DOHH2 (cell line): Measurements from ENCODE around the gene RCOR2.
A peak's percentile ranks its signal among the peaks of the same experiment; 100 is the strongest.

Source experiments
- H3F3A ChIP-seq: fragments of 200-600 bp; sonication (generic), shearing (Covaris generic); 2 replicates; pipeline ENCODE4 v1.6.0; 2016; ENCODE audit warnings: antibody characterized with exemption, mild to moderate bottlenecking; ENCODE audit not compliant: control insufficient read depth, insufficient read depth
- H3K27ac ChIP-seq: fragments of 200-600 bp; sonication (generic); 2 replicates; pipeline ENCODE4 v1.5.1; 2014; ENCODE audit warnings: low read depth, mild to moderate bottlenecking, low read length, moderate library complexity
- H3K27me3 ChIP-seq: fragments of 200-600 bp; sonication (generic); 2 replicates; pipeline ENCODE4 v1.6.1; 2014; ENCODE audit warnings: mild to moderate bottlenecking, low read length, mixed read lengths; ENCODE audit not compliant: control insufficient read depth
- H3K36me3 ChIP-seq: fragments of 200-600 bp; sonication (generic); 2 replicates; pipeline ENCODE4 v1.6.1; 2014; ENCODE audit warnings: mild to moderate bottlenecking, low read length, moderate library complexity, mixed read lengths; ENCODE audit not compliant: control insufficient read depth
- H3K4me1 ChIP-seq: fragments of 200-600 bp; sonication (generic); 2 replicates; pipeline ENCODE4 v1.6.1; 2014; ENCODE audit warnings: mild to moderate bottlenecking, low read length, mixed read lengths; ENCODE audit not compliant: control insufficient read depth
- H3K4me2 ChIP-seq: fragments of 200-600 bp; sonication (generic); 2 replicates; pipeline ENCODE4 v1.6.0; 2014; ENCODE audit warnings: mild to moderate bottlenecking, low read length, moderate library complexity
- H3K4me3 ChIP-seq: fragments of 200-600 bp; sonication (generic); 2 replicates; pipeline ENCODE4 v1.5.1; 2014; ENCODE audit warnings: mild to moderate bottlenecking, low read length, mixed read lengths
- H3K79me2 ChIP-seq: fragments of 200-600 bp; sonication (generic); 2 replicates; pipeline ENCODE4 v1.6.1; 2014; ENCODE audit warnings: mild to moderate bottlenecking, low read length, mixed read lengths; ENCODE audit not compliant: control insufficient read depth
- H3K9me2 ChIP-seq: fragments of 200-600 bp; sonication (generic); replicated peaks from 2 replicates; pipeline ENCODE4 v1.6.1; 2014; ENCODE audit warnings: mild to moderate bottlenecking, low read length, mixed read lengths; ENCODE audit not compliant: control insufficient read depth
- H3K9me3 ChIP-seq: fragments of 200-600 bp; sonication (generic); 2 replicates; pipeline ENCODE4 v1.6.1; 2014; ENCODE audit warnings: antibody characterized with exemption, low read length, mixed read lengths; ENCODE audit not compliant: control insufficient read depth, insufficient read depth
- H4K20me1 ChIP-seq: fragments of 200-600 bp; sonication (generic); 2 replicates; pipeline ENCODE4 v1.6.0; 2014; ENCODE audit warnings: low read depth, mild to moderate bottlenecking, antibody characterized with exemption, low read length, moderate library complexity; ENCODE audit not compliant: control insufficient read depth, insufficient read depth
- EZH2phosphoT487 ChIP-seq: fragments of 200-600 bp; sonication (generic); IDR thresholded peaks from 2 replicates; pipeline ENCODE4 v1.6.1; 2017; ENCODE audit warnings: borderline replicate concordance, mild to moderate bottlenecking, antibody characterized with exemption, low read length, moderate library complexity, mixed read lengths
- TF ChIP-seq, protein P1 (sequence below): fragments of 200-600 bp; sonication (generic); IDR thresholded peaks from one replicate; pipeline ENCODE4 v1.5.1; 2014; ENCODE audit warnings: antibody characterized with exemption, mild to moderate bottlenecking, low read depth, low read length; ENCODE audit not compliant: poor library complexity, severe bottlenecking

Gene RCOR2

DNA sequence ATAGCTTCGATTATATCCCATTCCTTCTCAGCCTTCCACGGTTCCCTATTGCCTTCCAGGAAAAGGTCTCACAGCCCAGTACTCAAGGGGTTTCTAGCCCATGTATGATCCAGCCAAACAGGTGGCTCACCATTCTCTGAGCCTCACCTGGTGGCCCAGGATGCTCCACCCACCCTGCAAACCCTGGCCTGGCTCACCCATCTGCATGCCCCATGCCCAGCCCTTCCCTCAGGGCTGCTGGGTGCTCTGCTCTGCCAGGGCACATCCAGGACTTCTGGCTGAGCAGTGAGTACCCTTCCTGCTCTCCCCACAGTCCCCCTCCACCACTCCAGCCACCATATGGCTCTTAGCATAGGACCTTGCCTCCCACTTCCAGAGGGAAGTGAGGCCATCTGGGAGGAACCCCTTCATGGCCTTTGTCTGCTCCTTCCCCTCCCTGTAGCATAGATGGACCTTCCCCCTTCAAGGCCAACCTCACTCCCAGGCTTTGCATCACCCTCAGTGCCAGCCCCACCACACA is 5.8 kb upstream of the RCOR2 start:
- no peak overlapping the region for H3K4me2 ChIP-seq
- TF ChIP-seq, protein P1, sequence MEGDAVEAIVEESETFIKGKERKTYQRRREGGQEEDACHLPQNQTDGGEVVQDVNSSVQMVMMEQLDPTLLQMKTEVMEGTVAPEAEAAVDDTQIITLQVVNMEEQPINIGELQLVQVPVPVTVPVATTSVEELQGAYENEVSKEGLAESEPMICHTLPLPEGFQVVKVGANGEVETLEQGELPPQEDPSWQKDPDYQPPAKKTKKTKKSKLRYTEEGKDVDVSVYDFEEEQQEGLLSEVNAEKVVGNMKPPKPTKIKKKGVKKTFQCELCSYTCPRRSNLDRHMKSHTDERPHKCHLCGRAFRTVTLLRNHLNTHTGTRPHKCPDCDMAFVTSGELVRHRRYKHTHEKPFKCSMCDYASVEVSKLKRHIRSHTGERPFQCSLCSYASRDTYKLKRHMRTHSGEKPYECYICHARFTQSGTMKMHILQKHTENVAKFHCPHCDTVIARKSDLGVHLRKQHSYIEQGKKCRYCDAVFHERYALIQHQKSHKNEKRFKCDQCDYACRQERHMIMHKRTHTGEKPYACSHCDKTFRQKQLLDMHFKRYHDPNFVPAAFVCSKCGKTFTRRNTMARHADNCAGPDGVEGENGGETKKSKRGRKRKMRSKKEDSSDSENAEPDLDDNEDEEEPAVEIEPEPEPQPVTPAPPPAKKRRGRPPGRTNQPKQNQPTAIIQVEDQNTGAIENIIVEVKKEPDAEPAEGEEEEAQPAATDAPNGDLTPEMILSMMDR, result no peak
- no peak for TF ChIP-seq EZH2phosphoT487
- peaks cover 23% of the 10 kb centered on the region for H3K4me1 ChIP-seq

DNA sequence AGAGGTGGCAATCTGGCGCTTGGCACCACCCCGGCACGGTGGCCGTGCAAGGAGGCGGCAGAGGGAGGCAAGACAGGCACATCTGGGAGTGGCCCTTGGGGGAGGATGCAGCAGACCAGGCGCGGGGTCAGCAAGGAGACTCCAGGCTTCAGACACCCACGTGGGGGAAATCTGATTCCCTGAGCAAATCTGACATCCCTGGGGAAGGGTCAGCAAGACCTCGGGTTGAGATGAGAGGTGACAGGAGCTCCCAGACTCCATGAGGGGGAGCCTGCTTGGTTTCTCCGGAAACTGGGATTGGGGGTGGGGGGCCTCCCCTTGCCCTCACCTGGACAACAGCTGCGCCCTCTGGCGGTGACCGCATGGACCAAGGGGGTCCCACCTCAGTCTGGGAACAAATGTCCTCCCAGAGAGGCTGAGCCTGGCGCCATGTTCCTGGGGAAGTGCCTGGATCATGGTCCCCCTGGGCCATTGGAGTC is 4.0 kb upstream of the RCOR2 start:
- Histone ChIP-seq H3K79me2 (no peaks in the 10 kb centered on the region), H3K9me2 (no peaks in the 10 kb centered on the region), H3K4me1 (peaks cover 36% of the 10 kb centered on the region), H3K27ac (no peak overlapping the region), H4K20me1 (no peaks in the 10 kb centered on the region), H3K36me3 (no peaks in the 10 kb centered on the region), H3F3A (peaks cover 3% of the 10 kb centered on the region; the same call in 1 of the 2 replicates), H3K27me3 (peaks cover 59% of the 10 kb centered on the region), H3K4me3 (no peak overlapping the region), H3K4me2 (no peak overlapping the region), H3K9me3 (no peaks in the 10 kb centered on the region)
- TF ChIP-seq, protein P1, result peak; percentile 98
- no peak for TF ChIP-seq EZH2phosphoT487

More for the DNA sequence above, 5.8 kb upstream of the RCOR2 start:
- Histone ChIP-seq H4K20me1 (no peaks in the 10 kb centered on the region), H3F3A (peaks cover 3% of the 10 kb centered on the region; the same call in 1 of the 2 replicates), H3K36me3 (no peaks in the 10 kb centered on the region), H3K9me3 (no peaks in the 10 kb centered on the region), H3K4me3 (no peak overlapping the region), H3K27ac (no peak overlapping the region), H3K9me2 (no peaks in the 10 kb centered on the region), H3K79me2 (no peaks in the 10 kb centered on the region), H3K27me3 (peaks cover 47% of the 10 kb centered on the region)

DNA sequence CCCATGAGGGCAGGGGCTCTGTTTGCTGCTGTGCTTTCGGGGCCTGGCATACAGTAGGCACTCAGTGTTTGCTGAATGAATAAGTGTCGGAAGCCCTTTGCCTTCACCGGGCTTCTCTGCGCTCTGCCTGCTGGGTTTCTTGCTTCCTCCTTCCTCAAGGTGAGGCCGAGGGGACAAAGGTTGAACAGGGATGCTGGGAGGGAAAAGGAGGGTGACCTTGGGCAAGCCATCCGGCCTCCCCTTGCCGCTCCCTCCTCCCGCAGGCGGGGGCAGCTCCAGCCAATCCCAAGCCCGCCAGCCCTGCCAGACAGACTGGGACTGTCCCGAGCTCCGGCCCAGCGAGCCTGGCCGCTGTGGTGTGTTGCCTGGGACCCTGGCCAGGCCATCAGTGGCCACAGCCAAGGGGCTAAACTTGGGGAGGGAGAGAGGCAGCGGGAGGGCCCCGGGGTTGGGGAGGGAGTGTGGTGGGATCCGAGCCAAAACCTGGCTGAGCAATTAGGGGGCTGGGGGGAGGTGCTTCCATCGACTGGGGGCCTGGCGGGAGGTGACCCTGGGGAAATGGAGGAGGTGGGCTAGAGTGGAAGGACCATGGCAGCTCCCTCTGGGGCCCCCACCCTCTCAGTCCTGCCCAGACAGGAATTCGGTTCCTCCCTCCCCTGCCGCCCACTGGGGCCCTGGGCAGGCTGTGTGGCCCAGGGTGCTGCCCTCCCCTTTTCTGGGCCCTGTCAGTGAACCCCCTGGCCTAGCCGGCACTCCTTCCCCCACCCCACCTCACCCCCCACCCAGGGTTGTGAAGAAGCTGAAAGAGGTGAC is 3.4 kb upstream of the RCOR2 start:
- H3K4me3 ChIP-seq, result no peak overlapping the region
- no peaks in the 10 kb centered on the region for H3K36me3 ChIP-seq
- no peak overlapping the region for H3K4me2 ChIP-seq
- H3K27ac ChIP-seq, result no peak overlapping the region
- TF ChIP-seq, protein P1, result no peak
- no peak for TF ChIP-seq EZH2phosphoT487
- H3F3A ChIP-seq, result peaks cover 3% of the 10 kb centered on the region; the same call in 1 of the 2 replicates
- no peaks in the 10 kb centered on the region for H4K20me1 ChIP-seq
- H3K27me3 ChIP-seq, result peaks cover 62% of the 10 kb centered on the region
- H3K79me2 ChIP-seq, result no peaks in the 10 kb centered on the region
- no peaks in the 10 kb centered on the region for H3K9me3 ChIP-seq
- H3K9me2 ChIP-seq, result no peaks in the 10 kb centered on the region
- peaks cover 38% of the 10 kb centered on the region for H3K4me1 ChIP-seq
